Dendritic cell treated with granulocyte-macrophage colony-stimulating factor and Interleukin-4, amounts not matched to agents 40 ng/mL and 50 ng/mL, for 4 days (primary cell): ENCODE data around the gene DMAP1.
A peak's percentile ranks its signal among the peaks of the same experiment; 100 is the strongest.
"Not testable (repeated sequence)": the region's sequence is repeated elsewhere in the genome, so short reads cannot be mapped to it uniquely, and the experiment has no call there.

Source experiments
- H3K27ac Mint-ChIP-seq: one replicate; pipeline ENCODE4 v1.8.0; 2022; ENCODE audit warnings: mild to moderate bottlenecking, mixed read lengths
- H3K27me3 Mint-ChIP-seq: one replicate; pipeline ENCODE4 v1.8.0; 2022; ENCODE audit warnings: mild to moderate bottlenecking, mixed read lengths
- H3K36me3 Mint-ChIP-seq: one replicate; pipeline ENCODE4 v1.8.0; 2022; ENCODE audit warnings: low read depth, mixed read lengths
- H3K4me1 Mint-ChIP-seq: one replicate; pipeline ENCODE4 v1.8.0; 2022; ENCODE audit warnings: low read depth, mixed read lengths
- H3K4me3 Mint-ChIP-seq: one replicate; pipeline ENCODE4 v1.8.0; 2022; ENCODE audit warnings: mild to moderate bottlenecking, moderate library complexity, mixed read lengths
- H3K9me3 Mint-ChIP-seq: one replicate; pipeline ENCODE4 v1.8.0; 2022; ENCODE audit warnings: mixed read lengths
- intact Hi-C: fragments of 100-400 bp; cut with micrococcal nuclease; formaldehyde crosslinking; loops from one replicate; pipeline ENCODE4 v1.15.0; 2022

DMAP1 gene

GRCh38 chr1:44213222-44214112 lies at the start of gene DMAP1:
Gene DMAP1 (plus strand): TSS chr1:44213471. CDS start chr1:44213754, 283 bp downstream.
- Mint-ChIP-seq H3K27ac (peak within 1 kb of the TSS; percentile 82), H3K27me3 (no peaks in the 10 kb centered on the region), H3K4me1 (peaks cover 21% of the 10 kb centered on the region), H3K9me3 (no peaks in the 10 kb centered on the region), H3K4me3 (peak within 1 kb of the TSS; percentile 95), H3K36me3 (peaks cover 38% of the 10 kb centered on the region)
- intact Hi-C loops, result no loop called here

GRCh38 chr1:44168520-44169098 lies 44.7 kb upstream of the DMAP1 start:
- peaks cover 5% of the 10 kb centered on the region for H3K27me3 Mint-ChIP-seq
- intact Hi-C loops, result no loop called here
- H3K27ac Mint-ChIP-seq, result no peak overlapping the region
- H3K9me3 Mint-ChIP-seq, result peaks cover 24% of the 10 kb centered on the region
- H3K4me3 Mint-ChIP-seq, result no peak overlapping the region
- no peaks in the 10 kb centered on the region for H3K4me1 Mint-ChIP-seq
- no peaks in the 10 kb centered on the region for H3K36me3 Mint-ChIP-seq

- Mint-ChIP-seq H3K27ac (no peak overlapping the region), H3K36me3 (no peaks in the 10 kb centered on the region), H3K27me3 (peaks cover 5% of the 10 kb centered on the region), H3K4me3 (no peak overlapping the region), H3K4me1 (no peaks in the 10 kb centered on the region), H3K9me3 (peaks cover 30% of the 10 kb centered on the region)
- intact Hi-C loops, result no loop called here
Observed at GRCh38 chr1:44170281-44170823, 42.9 kb upstream of the DMAP1 start.

- no peak overlapping the region for H3K27ac Mint-ChIP-seq
- H3K36me3 Mint-ChIP-seq, result no peaks in the 10 kb centered on the region
- no peaks in the 10 kb centered on the region for H3K4me1 Mint-ChIP-seq
- intact Hi-C loops, result no loop called here
- H3K27me3 Mint-ChIP-seq, result no peaks in the 10 kb centered on the region
- peaks cover 15% of the 10 kb centered on the region for H3K9me3 Mint-ChIP-seq
- H3K4me3 Mint-ChIP-seq, result no peak overlapping the region
Observed at GRCh38 chr1:44174630-44175029, 38.6 kb upstream of the DMAP1 start.

GRCh38 chr1:44200336-44200735 lies 12.9 kb upstream of the DMAP1 start:
- Mint-ChIP-seq H3K27me3 (peaks cover 2% of the 10 kb centered on the region), H3K27ac (no peak overlapping the region), H3K4me3 (no peak overlapping the region), H3K36me3 (no peaks in the 10 kb centered on the region), H3K9me3 (no peaks in the 10 kb centered on the region), H3K4me1 (no peaks in the 10 kb centered on the region)
- intact Hi-C loops, result no loop called here

- H3K4me1 Mint-ChIP-seq, H3K4me3 Mint-ChIP-seq, H3K9me3 Mint-ChIP-seq, H3K36me3 Mint-ChIP-seq, intact Hi-C loops, H3K27ac Mint-ChIP-seq, H3K27me3 Mint-ChIP-seq: not testable (repeated sequence)
Observed at GRCh38 chr1:44206545-44206944, 6.7 kb upstream of the DMAP1 start.

- intact Hi-C loops, result no loop called here
- Mint-ChIP-seq H3K36me3 (no peaks in the 10 kb centered on the region), H3K4me3 (no peak overlapping the region)
Observed at GRCh38 chr1:44208226-44208625, 5.0 kb upstream of the DMAP1 start.

GRCh38 chr1:44210595-44210994 lies 2.7 kb upstream of the DMAP1 start:
- Mint-ChIP-seq H3K4me3 (no peak overlapping the region), H3K9me3 (no peaks in the 10 kb centered on the region), H3K36me3 (peaks cover 13% of the 10 kb centered on the region), H3K27me3 (no peaks in the 10 kb centered on the region), H3K4me1 (peaks cover 14% of the 10 kb centered on the region), H3K27ac (no peak overlapping the region)
- intact Hi-C loops, result no loop called here

More at GRCh38 chr1:44208226-44208625, 5.0 kb upstream of the DMAP1 start:
- Mint-ChIP-seq H3K27me3 (no peaks in the 10 kb centered on the region), H3K4me1 (no peaks in the 10 kb centered on the region), H3K9me3 (no peaks in the 10 kb centered on the region), H3K27ac (no peak overlapping the region)

GRCh38 chr1:44212355-44213221 lies 683 bp upstream of the DMAP1 start:
- Mint-ChIP-seq H3K9me3 (no peaks in the 10 kb centered on the region), H3K27ac (peak overlapping the region; percentile 82), H3K27me3 (no peaks in the 10 kb centered on the region), H3K36me3 (peaks cover 32% of the 10 kb centered on the region), H3K4me3 (peak overlapping the region; percentile 95), H3K4me1 (peaks cover 20% of the 10 kb centered on the region)
- intact Hi-C loops, result no loop called here

- Mint-ChIP-seq H3K27me3 (no peaks in the 10 kb centered on the region), H3K27ac (no peak overlapping the region), H3K4me1 (peaks cover 30% of the 10 kb centered on the region), H3K9me3 (no peaks in the 10 kb centered on the region), H3K36me3 (peaks cover 79% of the 10 kb centered on the region), H3K4me3 (no peak overlapping the region)
- intact Hi-C loops, result loop anchor here (1.0 to 2.0 kb wide), 3 partner anchors 77 to 377 kb away; no protein-coding TSS in a partner anchor
Observed at GRCh38 chr1:44217809-44218410, 4.6 kb downstream of the DMAP1 start.

GRCh38 chr1:44218503-44219300 lies 5.4 kb downstream of the DMAP1 start:
- Mint-ChIP-seq H3K36me3 (peaks cover 74% of the 10 kb centered on the region), H3K4me3 (no peak overlapping the region), H3K4me1 (peaks cover 34% of the 10 kb centered on the region), H3K27me3 (no peaks in the 10 kb centered on the region), H3K27ac (no peak overlapping the region), H3K9me3 (no peaks in the 10 kb centered on the region)
- intact Hi-C loops, result no loop called here

- Mint-ChIP-seq H3K4me1 (peaks cover 34% of the 10 kb centered on the region), H3K36me3 (peaks cover 74% of the 10 kb centered on the region), H3K27me3 (no peaks in the 10 kb centered on the region), H3K9me3 (no peaks in the 10 kb centered on the region), H3K27ac (no peak overlapping the region), H3K4me3 (no peak overlapping the region)
- intact Hi-C loops, result no loop called here
Observed at GRCh38 chr1:44219301-44219626, 6.0 kb downstream of the DMAP1 start.
